AG08396 (cell line): ENCODE data around the gene NRTN.

Experiments
- DNase-seq: peaks from one replicate; pipeline ENCODE4 v3.0.0; 2012; ENCODE audit warnings: low spot score, mixed read lengths

Gene NRTN

DNA sequence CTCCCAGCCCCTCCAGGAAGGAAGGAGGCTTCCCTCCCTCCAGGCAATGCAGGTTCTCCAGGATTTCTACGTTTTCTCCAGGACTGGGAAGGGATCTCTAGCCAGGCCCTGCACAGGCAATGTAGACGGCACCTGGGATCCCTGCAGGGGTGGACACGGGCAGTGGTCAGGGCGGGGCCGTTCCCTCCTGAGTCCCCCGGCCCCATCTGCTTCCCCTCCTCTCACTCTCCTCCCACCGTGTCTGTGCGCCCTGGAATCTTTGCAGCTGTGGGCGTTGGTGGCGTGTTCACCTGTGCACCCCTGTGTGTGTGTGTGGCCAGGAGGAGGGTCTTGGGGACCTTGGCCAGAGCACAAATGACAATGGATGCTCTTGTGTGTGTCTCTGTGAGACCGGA, 10.0 kb downstream of the NRTN start:
- no peak for DNase-seq

DNA sequence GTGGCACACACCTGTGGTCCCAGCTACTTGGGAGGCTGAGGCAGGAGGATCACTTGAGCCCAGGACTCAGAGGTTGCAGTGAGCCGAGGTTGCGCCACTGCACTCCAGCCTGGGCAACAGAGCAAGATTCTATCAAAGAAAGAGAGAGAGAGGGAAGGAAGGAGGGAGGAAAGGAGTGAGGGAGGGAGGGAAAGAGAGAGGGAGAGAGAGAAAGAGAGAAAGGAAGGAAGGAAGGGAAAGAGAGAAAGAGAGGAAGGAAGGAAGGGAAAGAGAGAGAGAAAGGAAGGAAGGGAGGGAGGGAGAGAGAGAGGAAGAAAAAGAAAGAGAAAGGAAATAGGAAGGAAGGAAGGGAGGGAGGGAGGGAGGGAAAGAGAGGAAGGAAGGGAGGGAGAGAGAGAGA, 12.4 kb downstream of the NRTN start:
- DNase-seq: no peak

DNA sequence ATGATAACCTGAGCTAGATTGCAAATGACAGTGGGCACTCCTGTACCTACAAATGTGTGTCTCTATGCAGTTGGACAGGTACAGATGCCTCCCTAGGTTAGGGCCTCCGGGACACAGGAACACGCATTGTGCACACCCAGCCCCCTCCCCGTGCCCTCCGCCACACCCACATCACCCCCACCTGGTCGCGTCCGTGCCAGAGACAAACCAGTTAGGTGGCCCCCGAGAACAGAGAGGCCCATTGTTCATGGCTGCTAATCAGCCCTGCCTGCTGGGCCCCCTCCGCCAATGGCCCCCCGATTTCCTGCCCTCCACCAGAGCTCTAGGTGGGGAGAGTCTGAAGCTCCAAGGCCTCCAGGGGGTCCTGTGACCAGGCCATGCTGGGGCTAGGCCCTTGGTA, 13.7 kb downstream of the NRTN start:
- DNase-seq: no peak

DNA sequence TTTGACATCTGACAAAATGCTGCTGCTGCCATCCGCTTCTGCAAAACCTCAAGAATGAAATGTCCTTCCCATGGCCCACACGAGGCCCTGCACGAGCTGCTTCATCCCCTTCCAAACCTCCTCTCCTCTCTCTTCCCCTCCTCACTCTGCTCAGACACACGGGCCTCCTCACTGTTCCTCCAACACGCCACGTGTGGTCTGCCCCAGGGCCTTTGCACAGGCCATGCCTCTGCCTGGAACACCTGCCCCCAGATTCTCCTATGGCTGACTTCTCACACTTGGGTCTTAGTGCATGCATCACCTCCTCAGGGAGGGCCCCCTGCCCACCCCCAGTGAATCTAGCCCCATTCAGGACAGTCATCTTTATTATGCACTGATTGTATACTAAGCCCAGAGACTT, 15.9 kb downstream of the NRTN start:
- DNase-seq: no peak

DNA sequence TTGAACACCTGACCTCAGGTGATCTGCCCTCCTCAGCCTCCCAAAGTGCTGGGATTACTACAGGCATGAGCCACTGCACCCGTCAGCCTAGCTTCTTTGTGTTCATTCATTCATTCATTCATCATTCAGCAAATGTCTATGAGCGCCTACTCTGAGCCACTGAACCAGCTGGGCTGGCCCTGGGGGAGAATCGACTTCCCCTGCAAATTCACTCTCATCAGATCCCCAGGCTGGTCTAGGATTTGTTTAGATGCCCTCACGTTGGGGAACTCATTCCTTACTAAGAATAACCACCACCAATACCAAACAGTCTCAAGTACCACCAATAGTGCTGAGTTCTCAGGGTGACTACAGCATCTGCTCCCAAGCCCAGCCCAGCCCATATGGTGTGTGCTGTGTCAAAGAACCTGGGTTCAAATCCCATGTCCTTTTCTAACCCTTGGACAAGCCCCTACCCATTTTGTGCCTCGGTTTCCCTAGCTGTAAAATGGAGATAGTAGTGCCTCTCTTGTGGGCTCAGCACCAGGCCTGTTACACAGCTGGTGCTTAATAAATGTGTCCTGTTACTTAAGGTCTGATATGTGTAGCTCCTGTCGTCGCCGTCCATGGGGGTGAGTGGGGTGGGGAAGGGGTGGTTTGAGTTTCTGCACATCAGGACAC, 16.8 kb downstream of the NRTN start:
- no peak for DNase-seq

DNA sequence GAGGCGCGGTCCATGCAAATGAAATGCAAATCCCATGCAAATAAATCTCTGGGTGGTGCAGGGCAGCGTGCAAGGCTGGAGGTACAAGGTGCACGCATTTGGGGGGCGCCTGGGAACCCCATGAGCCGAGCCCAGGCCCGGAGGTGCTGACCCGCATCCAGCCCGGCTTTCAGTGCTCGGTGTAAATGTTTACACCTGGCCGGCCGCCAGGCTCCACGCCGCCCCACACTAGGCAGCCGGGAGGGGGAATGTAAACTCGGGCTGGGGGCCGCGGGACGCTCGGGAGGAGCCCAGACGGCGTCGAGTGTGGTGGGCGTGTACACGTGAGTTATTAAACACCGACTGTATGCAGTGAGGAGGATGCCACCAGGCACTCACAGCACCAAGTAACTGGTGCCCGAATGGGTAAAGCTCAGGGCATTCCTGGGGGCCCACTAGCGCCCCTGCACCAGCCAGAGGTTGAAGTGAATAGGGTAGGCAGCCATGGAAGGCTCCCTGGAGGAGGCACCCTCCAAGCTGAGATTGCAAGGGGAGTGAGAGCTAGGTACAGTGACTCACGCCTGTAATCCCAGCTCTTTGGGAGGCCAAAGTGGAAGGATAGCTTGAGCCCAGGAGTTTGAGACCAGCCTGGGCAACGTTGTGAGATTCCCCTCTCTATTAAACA, 17.4 kb downstream of the NRTN start:
- no peak for DNase-seq

DNA sequence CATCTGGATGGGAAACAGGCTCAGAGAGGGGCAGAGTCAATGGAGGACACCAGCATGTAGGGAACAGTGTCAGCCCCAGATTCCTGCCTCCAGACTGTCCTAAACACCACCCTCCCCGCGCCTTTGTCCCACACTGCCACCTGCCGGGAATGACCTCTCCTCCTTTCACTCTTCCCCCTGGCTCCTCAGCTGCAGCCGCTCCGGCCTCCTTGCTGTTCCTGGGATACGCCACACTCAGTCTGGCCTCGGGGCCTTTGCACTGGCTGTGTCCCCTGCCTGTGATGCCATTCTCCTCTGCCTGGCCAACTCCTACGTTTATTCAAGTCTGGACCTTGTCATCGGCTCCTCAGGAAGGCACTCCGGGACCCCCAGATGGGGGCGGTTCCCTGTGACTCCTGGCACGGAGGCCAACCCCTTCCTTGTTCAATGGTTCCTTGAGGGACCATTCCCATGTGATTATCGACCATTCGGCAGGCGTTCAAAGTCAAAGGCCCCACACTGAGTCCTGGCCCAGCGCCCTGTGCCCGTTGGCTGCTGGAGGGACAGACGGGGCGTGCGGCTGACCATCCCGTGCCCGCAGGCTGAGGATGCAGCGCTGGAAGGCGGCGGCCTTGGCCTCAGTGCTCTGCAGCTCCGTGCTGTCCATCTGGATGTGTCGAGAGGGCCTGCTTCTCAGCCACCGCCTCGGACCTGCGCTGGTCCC, 18.9 kb downstream of the NRTN start:
- DNase-seq: no peak

DNA sequence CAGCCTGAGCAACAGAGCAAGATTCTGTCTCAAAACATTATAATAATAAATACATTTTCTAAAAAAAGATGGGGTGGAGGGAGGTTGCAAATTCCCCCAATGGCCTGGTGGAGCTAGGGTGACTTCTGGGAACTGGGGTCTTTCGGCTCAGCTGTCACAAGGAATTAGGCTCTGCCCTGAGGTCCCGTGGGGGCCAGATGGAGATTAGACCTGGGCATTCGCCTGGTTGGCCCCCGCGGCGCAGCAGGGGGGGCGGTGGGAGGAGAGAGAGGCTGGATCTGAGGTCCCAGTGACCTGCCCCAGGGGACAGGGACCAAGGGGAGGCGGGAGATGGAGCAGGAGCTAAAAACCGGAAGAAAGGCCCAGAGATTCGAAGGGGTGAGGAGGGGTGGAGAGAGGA, 19.9 kb downstream of the NRTN start:
- no peak for DNase-seq

DNA sequence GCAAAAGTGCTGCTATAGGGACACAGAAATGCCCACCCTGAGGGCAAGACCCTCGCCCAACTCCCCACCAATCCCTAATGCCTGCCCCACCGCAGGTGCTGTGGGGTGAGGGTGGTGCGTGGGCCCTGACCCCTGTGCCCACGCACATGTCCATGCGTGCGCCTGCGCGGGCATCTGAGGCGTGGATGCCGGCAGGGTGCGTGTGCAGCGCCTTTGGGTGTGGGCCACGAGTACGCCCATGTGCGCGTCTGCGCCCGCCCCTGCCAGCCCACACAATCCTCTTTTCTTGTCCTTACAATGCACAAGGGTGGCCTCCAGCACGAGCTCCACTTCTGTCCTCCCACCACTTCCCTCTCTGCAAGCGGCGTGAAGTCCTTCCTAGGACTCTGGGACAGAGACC, 20.3 kb downstream of the NRTN start:
- DNase-seq: no peak

DNA sequence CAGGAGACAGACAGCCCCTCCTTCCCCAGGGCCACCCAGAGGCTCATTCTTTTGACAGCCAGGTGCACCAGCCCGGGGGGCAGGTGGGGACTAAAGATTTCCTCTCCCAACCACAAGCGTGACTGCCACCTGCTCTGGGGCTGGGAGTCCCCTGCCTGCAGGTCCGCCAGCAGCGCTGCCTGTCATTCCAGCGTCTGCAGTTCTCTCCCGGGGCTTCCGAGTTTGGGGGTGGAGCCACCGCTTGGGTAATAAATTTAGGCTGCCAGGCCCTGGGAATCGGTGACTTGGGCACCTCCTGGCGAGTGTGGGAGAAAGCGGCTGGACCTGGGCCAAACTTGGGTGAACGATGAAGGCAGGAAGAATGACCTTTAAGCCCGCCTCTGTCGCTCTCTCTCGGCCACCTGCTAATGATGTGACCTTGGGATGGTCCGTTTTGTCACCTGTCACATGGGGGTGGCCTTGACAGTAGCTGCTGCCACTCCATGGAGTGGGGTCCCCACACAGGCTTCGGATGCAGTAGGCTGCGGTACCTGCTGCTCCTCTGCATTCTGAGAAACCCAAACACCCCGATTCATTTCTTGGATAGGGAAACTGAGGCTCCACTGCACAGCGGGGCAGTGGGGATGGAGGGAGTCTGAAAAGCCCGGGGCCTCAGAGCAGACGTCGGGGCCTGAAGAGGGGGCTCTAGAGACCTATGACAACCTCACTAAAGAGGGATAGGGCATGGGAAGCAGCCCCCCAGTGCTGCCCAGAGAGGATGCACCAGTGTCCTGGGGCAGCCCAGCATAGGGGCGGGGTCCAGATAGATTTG, 21.9 kb downstream of the NRTN start:
- DNase-seq: peak; percentile 59

DNA sequence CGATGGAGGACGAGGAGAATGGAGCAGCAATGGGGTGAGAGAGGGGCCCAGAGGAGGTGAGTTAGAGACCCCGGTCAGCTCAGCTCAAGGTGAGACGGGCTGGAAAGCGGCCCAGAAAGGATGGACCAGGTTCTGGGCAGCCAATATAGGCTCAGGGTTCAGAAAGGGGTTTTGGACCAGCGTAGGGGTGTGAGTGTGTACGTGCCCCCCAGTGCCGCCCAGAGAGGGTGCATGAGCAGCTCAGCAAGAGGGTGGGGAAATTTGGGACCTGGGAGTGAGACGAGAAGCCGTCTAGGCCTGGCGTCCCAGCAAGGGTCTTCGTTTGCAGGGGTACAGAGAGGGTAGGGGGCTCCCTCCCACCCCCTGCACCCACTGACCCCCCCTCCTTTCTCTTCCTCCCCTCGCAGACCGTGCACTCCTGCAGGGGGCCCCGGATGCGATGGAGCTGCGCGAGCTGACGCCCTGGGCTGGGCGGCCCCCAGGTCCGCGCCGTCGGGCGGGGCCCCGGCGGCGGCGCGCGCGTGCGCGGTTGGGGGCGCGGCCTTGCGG, 22.5 kb downstream of the NRTN start:
- no peak for DNase-seq

DNA sequence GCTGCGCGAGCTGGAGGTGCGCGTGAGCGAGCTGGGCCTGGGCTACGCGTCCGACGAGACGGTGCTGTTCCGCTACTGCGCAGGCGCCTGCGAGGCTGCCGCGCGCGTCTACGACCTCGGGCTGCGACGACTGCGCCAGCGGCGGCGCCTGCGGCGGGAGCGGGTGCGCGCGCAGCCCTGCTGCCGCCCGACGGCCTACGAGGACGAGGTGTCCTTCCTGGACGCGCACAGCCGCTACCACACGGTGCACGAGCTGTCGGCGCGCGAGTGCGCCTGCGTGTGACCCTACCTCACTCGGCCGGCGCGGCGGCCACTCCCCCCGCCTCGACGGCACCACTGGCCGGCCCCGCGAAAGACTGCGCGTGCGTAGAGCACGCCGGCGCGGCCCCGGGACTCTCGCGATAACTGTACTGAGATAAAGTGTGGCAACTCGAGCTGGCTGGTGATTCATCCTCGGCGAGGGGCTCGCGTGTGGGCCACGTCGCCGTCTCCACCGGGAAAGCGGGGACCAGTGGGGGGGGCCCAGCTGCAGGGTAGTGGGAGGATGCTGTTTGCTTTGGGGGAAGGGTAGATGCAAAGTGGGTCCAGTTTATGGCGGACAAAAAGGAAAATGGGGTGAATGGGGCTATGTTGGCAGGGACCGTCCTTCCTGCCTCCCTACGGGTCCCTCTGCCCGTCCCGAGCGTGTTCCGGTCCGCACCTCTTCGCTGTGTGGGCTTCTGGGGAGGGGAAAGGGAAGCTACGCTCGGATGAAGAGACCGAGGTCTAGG, 23.2 kb downstream of the NRTN start:
- DNase-seq: peak; percentile 91

DNA sequence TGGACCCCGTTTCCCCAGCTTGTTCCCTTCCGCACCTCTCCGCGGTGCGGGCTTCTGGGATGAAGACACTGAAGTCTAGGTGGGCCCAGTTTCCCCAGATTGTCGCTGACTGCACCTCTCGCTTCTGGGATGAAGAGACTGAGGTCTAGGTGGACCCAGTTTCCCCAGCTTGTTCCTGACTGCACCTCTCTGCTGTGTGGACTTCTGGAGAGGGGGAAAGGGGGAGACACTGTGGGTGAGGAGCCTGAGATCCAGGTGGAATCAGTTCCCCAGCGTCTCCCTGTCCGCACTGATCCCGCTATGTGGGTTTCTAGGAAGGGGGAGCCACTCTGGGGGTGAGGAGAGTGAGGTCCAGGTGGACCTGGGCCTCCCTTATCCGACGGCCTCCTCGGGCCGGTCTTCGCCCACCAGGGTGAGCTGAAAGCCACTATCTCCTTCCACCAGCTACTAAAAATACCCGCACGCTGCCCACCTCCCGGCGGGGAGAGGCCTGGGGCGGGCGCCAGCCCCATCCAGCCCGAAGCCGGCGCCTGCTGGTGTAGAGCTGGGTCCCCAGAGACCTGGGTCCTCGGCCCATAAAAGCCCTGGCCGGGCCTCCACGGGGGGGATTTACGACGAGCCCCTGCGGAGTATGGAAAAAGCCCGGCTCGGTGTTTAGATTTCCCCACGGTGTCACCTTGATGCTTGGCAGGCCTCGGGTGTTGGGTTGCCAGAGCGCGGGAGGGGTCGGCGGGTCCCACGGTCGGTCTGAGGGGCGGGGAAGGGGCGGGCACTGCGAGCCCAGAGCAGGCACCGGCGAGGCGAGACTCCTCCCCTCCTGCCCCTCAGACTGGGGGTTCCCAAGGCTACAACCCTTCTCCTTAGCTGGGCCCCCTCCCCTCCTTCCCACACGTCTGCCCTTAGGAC, 24.0 kb downstream of the NRTN start:
- no peak for DNase-seq

DNA sequence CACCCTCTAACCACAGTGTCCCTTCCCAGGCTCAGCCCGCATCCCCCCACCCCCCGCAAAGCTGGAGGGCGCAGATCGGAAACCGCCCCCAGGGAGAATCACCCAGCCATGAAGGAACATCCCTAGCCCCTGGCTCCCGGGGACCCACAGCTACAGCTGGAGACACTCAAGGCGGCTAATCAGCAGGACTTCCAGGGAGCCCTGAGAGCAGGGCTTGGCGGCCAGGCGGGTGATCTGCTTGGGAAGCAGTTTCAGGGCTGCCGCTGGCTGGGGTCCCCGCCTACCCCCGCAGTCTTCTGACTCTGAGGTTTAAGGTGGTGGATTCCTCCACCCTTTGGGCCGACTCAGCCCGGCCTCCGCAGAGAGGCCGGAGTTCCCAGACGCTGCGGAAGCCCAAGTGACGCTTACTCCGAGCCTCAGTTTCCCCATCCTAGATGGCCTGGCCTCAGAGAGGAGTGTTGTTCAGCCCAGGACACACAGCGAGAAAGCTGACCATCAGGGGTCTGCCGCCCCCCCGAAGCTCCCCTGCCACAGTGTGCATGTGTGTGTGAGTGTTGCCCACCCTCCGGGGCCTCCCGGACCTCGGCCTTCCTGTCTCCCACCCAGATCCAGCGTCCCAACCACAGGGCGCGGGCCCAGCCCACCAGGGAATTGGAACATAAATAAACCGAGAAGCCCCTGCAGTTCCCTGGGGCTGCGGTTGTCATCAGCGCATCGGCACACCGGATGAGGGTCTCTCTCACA, 24.9 kb downstream of the NRTN start:
- no peak for DNase-seq

DNA sequence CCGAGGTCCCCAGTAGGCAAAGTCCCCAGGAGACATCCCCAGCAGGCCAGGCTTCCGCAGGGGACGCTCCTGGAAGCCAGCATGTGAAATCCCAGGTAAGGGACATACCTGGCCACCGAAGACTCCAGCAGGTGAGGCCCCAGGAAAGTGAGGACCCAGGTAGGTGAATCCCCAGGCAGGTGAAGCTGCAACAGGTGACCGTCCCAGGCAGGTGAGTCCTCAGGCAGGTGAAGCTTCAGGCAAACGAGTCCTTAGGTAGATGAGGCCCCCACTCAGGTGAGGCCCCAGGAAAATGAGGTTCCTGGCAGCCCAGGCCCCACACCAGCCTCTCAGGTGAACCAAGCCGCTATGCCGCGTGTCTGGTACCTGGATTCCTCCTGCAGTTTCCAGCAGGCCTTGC, 26.3 kb downstream of the NRTN start:
- DNase-seq: no peak

DNA sequence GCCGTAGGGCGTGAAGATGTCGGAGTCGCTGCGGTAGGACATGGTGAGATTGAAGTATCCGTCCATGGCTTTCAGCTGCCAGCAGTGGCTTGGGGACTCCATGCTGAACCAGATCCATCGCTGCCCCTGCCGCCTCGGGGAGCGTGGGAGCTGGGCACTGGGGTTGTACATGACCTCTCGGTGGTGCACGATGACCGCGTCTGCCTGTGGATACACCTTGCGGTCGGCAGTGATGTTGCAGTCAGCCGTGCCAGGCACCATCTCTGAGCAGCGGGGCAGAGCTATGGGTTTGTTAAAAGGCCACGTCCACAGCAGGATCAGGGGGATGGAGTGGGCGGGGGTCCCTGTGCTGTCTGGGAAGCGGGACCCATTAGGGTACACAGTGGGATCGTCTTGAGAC, 27.2 kb downstream of the NRTN start:
- DNase-seq: no peak

DNA sequence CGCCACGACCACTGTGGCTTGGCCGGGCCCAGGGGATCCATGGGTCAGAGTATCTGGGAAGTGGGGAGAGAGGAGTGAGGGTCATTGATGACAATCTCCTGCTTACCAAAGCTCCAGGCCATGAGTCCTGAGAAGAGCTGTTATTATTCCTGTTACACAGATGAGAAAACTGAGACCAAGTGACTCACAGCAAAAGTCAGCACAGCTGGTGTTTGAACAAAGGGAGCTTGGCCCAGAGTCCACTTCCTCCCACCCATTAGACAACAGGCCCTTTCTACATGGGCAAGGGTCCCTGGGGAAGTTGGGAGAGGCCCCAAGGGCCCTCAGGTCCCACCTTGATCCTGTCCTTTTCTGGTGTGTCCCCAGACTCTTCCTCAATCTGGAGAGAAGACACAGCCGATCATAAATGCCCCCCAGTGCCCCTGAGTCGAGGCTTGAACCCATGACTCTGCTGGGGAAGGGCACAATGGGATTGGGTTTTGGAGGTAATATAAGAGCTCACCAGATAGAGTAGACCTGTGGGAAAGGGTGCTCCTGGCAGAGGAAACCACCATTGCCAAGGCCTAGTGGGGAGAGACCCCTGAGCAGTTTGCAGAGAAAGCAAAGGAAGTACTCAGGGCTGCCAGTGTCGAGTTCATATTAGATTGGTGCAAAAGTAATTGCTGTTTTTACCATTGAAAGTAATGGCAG, 27.8 kb downstream of the NRTN start:
- DNase-seq: no peak

DNA sequence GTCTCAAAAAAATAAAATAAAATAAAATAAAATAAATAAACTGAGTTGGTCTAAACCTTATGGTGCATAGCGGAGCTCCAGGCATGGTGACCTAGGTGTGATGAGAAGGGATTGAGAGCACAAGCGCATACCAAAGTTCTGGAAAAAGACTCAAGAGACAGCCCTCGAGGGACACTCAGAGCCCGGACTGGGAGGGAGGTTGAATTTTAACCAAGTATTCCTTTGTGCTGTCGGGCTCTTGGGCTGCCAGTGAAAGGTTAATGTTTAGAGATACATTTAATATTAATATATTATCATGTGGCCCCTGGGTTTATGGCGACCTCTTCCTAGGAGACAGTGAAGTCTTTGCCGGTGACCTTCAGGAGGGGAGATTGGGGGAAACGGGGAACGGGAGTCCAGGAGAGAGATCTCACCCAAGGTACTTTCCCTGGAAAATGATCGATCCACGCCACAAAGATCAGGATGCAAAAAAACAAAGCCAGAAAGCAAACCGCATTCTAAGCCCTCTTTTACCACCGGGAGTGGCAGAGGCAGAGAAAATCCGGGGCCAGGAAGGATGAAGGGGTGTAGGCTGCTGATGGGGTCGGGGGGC, 33.0 kb downstream of the NRTN start:
- no peak for DNase-seq
